Mesendoderm (in vitro differentiated cells): ENCODE results near the gene DOCK9.

Source experiments
- DNase-seq: peaks from one replicate; pipeline ENCODE4 v3.0.0; 2013
- H2AK5ac ChIP-seq: 2 replicates; pipeline ENCODE4 v1.6.1; 2013; ENCODE audit warnings: low read length, inconsistent platforms
- H2BK120ac ChIP-seq: 2 replicates; pipeline ENCODE4 v1.6.1; 2013; ENCODE audit warnings: low read depth, mild to moderate bottlenecking, low read length, moderate library complexity, mixed read lengths
- H2BK15ac ChIP-seq: replicated peaks from 2 replicates; pipeline ENCODE4 v1.6.1; 2013; ENCODE audit warnings: low read depth, mild to moderate bottlenecking, moderate library complexity
- H2BK5ac ChIP-seq: 2 replicates; pipeline ENCODE4 v1.6.1; 2013; ENCODE audit warnings: low read length, inconsistent platforms
- H3K18ac ChIP-seq: 2 replicates; pipeline ENCODE4 v1.6.1; 2013; ENCODE audit warnings: mild to moderate bottlenecking, low read length, mixed read lengths
- H3K23ac ChIP-seq: one replicate; pipeline ENCODE4 v1.6.1; 2013; ENCODE audit warnings: low read length
- H3K27ac ChIP-seq: 2 replicates; pipeline ENCODE4 v1.5.1; 2013; ENCODE audit warnings: low read depth, mild to moderate bottlenecking, inconsistent platforms, low read length, moderate library complexity
- H3K27me3 ChIP-seq: 2 replicates; pipeline ENCODE4 v1.6.1; 2013; ENCODE audit warnings: low read length, control low read depth, mild to moderate bottlenecking, inconsistent platforms; ENCODE audit not compliant: insufficient read depth, poor library complexity
- H3K36me3 ChIP-seq: 2 replicates; pipeline ENCODE4 v1.6.1; 2013; ENCODE audit warnings: low read length, inconsistent platforms; ENCODE audit not compliant: control insufficient read depth, insufficient read depth
- H3K4ac ChIP-seq: one replicate; pipeline ENCODE4 v1.6.1; 2013; ENCODE audit warnings: low read depth, mild to moderate bottlenecking, low read length, moderate library complexity
- H3K4me1 ChIP-seq: 2 replicates; pipeline ENCODE4 v1.6.1; 2013; ENCODE audit warnings: low read depth, low read length, inconsistent platforms; ENCODE audit not compliant: control insufficient read depth
- H3K4me2 ChIP-seq: 2 replicates; pipeline ENCODE4 v1.6.1; 2013; ENCODE audit warnings: low read length
- H3K4me3 ChIP-seq: 2 replicates; pipeline ENCODE4 v1.5.1; 2013; ENCODE audit warnings: mild to moderate bottlenecking, low read length
- H3K56ac ChIP-seq: one replicate; pipeline ENCODE4 v1.6.1; 2013; ENCODE audit warnings: low read length
- H3K79me1 ChIP-seq: 2 replicates; pipeline ENCODE4 v1.6.1; 2013; ENCODE audit warnings: low read length, inconsistent platforms
- H3K79me2 ChIP-seq: 2 replicates; pipeline ENCODE4 v1.6.1; 2013; ENCODE audit warnings: mild to moderate bottlenecking, low read length; ENCODE audit not compliant: control insufficient read depth, insufficient read depth
- H3K9ac ChIP-seq: 2 replicates; pipeline ENCODE4 v1.6.1; 2013; ENCODE audit warnings: low read length, inconsistent platforms
- H4K5ac ChIP-seq: one replicate; pipeline ENCODE4 v1.6.1; 2013; ENCODE audit warnings: low read length
- H4K8ac ChIP-seq: one replicate; pipeline ENCODE4 v1.6.1; 2013; ENCODE audit warnings: low read depth, mild to moderate bottlenecking, control low read depth, low read length, moderate library complexity
- WGBS: extraction: QIAGEN DNeasy Blood & Tissue Kit; methylation state at CpG from one replicate; pipeline ENCODE4 v1.1.7; 2013; ENCODE audit warnings: low lambda C conversion rate, missing lambda C conversion rate; ENCODE audit not compliant: insufficient coverage; ENCODE audit errors: extremely low coverage; 5-methylcytosine and 5-hydroxymethylcytosine counted together

Gene DOCK9

DNA sequence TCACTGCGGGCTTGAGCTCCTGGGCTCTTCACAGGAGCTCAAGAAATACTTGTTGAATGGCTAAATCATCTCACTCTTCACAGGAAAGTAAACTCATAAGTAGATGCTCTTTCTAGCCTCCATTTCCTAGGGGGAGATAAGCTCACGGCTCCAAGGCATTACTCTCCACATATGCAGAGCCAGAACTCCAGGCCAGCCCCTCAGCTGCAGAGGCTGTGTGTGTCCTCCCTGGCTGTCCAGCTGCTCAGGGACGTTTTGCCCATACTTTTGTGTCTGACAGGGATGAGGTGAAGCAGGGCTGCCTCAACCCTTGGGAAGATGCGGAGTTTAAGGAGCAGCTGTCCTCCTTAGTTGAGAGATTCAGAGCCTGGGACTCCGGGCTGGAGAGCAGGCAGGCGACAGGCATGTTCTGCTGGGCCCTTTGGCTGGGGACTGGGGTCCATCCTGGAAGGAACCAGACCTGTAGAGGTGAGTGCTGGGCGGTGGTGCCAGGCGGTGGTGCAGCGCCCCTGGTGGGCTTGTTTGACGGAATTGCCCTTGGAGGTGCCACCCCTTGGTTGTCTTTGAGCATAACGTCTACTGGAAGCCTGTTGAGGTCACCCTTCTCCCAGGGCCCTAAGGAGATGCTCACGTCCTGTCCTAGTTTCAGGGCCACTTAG is 204.9 kb downstream of the DOCK9 start:
- peak; percentile 40 for DNase-seq
- WGBS: no CpG with 5 or more reads among the region's 12 CpGs
- Histone ChIP-seq H3K56ac (no peak overlapping the region), H3K4me1 (no peaks in the 10 kb centered on the region), H3K27ac (no peak overlapping the region), H3K27me3 (no peaks in the 10 kb centered on the region), H3K23ac (no peak overlapping the region), H3K79me1 (no peaks in the 10 kb centered on the region), H4K5ac (no peak overlapping the region), H2AK5ac (no peak overlapping the region), H3K9ac (no peak overlapping the region), H3K79me2 (no peaks in the 10 kb centered on the region), H3K4me2 (no peak overlapping the region), H3K4me3 (no peak overlapping the region), H3K18ac (no peak overlapping the region), H2BK15ac (no peak overlapping the region), H2BK5ac (no peak overlapping the region), H2BK120ac (no peak overlapping the region), H3K36me3 (no peaks in the 10 kb centered on the region), H4K8ac (no peak overlapping the region), H3K4ac (no peak overlapping the region)

DNA sequence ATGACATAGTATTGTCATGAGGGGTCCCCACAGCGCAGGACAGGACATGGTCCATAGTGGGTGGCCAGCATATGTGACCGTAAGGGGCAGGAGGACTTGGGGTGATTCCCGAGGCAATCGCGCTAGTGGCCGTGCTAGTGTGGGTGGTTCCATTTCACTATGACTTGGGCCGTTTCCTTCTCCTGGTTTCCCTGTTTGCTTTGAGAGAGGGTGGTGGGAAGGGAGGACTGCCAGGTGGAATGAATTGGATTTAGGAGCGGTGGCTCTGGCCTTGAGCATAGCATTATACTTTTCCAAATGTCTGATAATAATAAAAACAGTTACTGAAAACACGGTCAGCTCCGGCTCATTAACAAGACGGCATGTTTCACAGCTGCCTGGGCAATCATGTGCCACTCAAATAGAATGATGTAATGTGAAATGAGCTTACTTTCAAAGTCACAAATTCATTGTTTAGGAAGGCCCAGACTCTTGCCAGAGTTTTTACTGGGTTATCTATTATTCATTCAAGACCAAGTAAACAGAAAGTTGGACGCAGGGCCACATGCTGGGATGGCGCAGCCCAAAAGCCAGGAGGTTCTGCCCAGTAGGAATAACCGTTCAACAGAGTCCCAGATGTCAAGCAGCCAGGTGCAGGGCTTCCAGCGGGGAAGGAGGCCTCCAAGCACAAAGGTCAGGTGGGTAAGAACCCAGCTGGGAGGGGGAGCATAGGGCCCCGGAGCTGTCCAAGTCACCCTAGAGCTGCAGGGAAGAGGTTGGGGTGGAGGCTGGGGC is 205.8 kb downstream of the DOCK9 start:
- no peak overlapping the region for H3K9ac ChIP-seq
- no peak overlapping the region for H2BK5ac ChIP-seq
- WGBS: no CpG with 5 or more reads among the region's 16 CpGs
- no peak overlapping the region for H4K5ac ChIP-seq
- no peak overlapping the region for H3K27ac ChIP-seq
- DNase-seq: no peak
- H3K4me3 ChIP-seq: no peak overlapping the region
- no peak overlapping the region for H2BK120ac ChIP-seq
- no peak overlapping the region for H3K4ac ChIP-seq
- no peak overlapping the region for H2AK5ac ChIP-seq
- no peak overlapping the region for H2BK15ac ChIP-seq
- H3K4me2 ChIP-seq: no peak overlapping the region
- no peak overlapping the region for H3K23ac ChIP-seq
- no peaks in the 10 kb centered on the region for H3K36me3 ChIP-seq
- H3K4me1 ChIP-seq: no peaks in the 10 kb centered on the region
- H3K56ac ChIP-seq: no peak overlapping the region
- H3K27me3 ChIP-seq: no peaks in the 10 kb centered on the region
- H3K79me1 ChIP-seq: no peaks in the 10 kb centered on the region
- H3K79me2 ChIP-seq: no peaks in the 10 kb centered on the region
- H3K18ac ChIP-seq: no peak overlapping the region
- no peak overlapping the region for H4K8ac ChIP-seq

DNA sequence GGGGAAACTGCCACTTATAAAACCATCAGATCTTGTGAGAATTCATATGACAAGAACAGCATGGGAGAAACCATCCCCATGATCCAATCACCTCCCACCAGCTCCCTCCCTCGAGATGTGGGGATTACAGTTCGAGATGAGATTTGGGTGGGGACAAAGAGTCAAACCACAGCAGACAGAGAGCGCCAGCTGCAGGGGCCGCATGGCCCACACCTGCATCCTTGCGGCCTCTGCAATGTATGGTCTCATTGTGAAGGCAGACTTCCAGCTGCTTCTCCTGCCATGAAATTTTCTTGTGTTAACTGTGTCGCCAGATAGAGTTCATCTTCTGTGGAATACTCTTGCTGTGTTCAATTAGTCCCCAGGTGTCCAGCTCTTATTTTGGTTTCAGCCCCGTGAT is 208.1 kb downstream of the DOCK9 start:
- no peak overlapping the region for H3K27ac ChIP-seq
- H4K8ac ChIP-seq: no peak overlapping the region
- H3K9ac ChIP-seq: no peak overlapping the region

DNA sequence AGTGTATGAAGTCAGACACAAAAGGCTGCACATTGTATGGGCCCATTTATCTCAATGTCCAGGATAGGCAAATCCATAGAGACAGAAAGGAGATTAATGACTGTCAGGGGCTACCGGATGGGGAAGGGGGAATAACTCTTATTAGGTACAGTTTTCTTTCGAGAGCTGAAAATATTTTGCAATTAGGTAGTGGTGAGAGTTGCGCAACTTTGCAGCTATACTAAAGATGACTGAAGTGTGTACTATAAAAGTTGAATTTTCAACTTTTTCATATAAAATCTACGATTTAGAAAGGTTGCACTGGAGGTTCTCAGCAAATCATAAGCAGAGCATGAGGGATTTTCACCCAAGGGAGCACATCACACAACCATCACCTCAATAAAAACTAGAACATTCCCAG is 209.3 kb downstream of the DOCK9 start:
- Histone ChIP-seq H3K79me1 (no peaks in the 10 kb centered on the region), H2BK15ac (no peak overlapping the region), H4K5ac (no peak overlapping the region), H3K79me2 (no peaks in the 10 kb centered on the region), H4K8ac (no peak overlapping the region), H3K18ac (no peak overlapping the region), H2BK120ac (no peak overlapping the region), H3K23ac (no peak overlapping the region), H3K4me2 (no peak overlapping the region), H3K27ac (no peak overlapping the region), H2BK5ac (no peak overlapping the region), H3K27me3 (no peaks in the 10 kb centered on the region), H3K4ac (no peak overlapping the region), H3K4me3 (no peak overlapping the region), H3K4me1 (no peaks in the 10 kb centered on the region), H2AK5ac (no peak overlapping the region), H3K56ac (no peak overlapping the region), H3K36me3 (no peaks in the 10 kb centered on the region), H3K9ac (no peak overlapping the region)
- WGBS: no CpG with 5 or more reads among the region's 4 CpGs
- DNase-seq: no peak

More for the DNA sequence above, 208.1 kb downstream of the DOCK9 start:
- no peak overlapping the region for H3K4ac ChIP-seq
- no peaks in the 10 kb centered on the region for H3K36me3 ChIP-seq
- no peak overlapping the region for H2BK120ac ChIP-seq
- H3K56ac ChIP-seq: no peak overlapping the region
- no peaks in the 10 kb centered on the region for H3K79me2 ChIP-seq
- no peak overlapping the region for H3K4me3 ChIP-seq
- H2BK15ac ChIP-seq: no peak overlapping the region
- H2AK5ac ChIP-seq: no peak overlapping the region
- no peaks in the 10 kb centered on the region for H3K79me1 ChIP-seq
- H3K4me1 ChIP-seq: no peaks in the 10 kb centered on the region
- DNase-seq: no peak
- H3K4me2 ChIP-seq: no peak overlapping the region
- H3K23ac ChIP-seq: no peak overlapping the region
- no peak overlapping the region for H3K18ac ChIP-seq
- no CpG with 5 or more reads among the region's 7 CpGs for WGBS
- no peaks in the 10 kb centered on the region for H3K27me3 ChIP-seq
- H4K5ac ChIP-seq: no peak overlapping the region
- no peak overlapping the region for H2BK5ac ChIP-seq

DNA sequence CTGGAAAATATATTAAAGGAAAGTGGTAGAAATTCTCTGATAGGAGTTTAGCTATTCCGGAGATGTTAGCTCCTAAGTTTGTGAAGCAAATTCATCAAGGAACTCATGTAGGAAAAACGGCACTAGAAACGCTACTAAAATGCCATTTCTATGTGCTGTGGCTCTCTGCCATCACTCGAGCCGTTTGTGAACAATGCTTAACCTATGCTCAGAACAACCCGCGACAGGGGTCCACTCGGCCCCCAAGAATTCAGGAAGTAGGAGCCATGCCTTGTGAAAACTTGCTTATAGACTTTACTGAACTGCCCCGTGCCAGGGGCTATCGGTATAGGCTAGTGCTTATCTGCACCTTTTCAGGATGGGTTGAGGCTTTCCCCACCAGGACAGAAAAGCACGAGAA is 211.2 kb downstream of the DOCK9 start:
- Histone ChIP-seq H3K23ac (no peak overlapping the region), H4K8ac (no peak overlapping the region), H2BK15ac (no peak overlapping the region), H4K5ac (no peak overlapping the region), H3K4me3 (no peak overlapping the region), H3K4ac (no peak overlapping the region), H3K36me3 (no peaks in the 10 kb centered on the region), H2BK120ac (no peak overlapping the region), H3K18ac (no peak overlapping the region), H3K4me1 (no peaks in the 10 kb centered on the region), H2AK5ac (no peak overlapping the region), H3K27ac (no peak overlapping the region), H3K79me2 (no peaks in the 10 kb centered on the region), H3K4me2 (no peak overlapping the region), H3K27me3 (no peaks in the 10 kb centered on the region), H3K79me1 (no peaks in the 10 kb centered on the region), H3K9ac (no peak overlapping the region), H2BK5ac (no peak overlapping the region), H3K56ac (no peak overlapping the region)
- DNase-seq: no peak
- no CpG with 5 or more reads among the region's 11 CpGs for WGBS
